ACC112 (cell line): ENCODE data around the gene OPRD1.

Experiments
- H2AFZ ChIP-seq: fragments of 200-600 bp; sonication (generic); one replicate; pipeline ENCODE4 v1.6.0; 2017; ENCODE audit warnings: antibody characterized with exemption, low read length; ENCODE audit not compliant: unreplicated experiment
- H3K27ac ChIP-seq: fragments of 200-600 bp; sonication (generic); 2 replicates; pipeline ENCODE4 v1.5.1; 2014; ENCODE audit warnings: low read depth, mild to moderate bottlenecking, antibody characterized with exemption, low read length, moderate library complexity
- H3K27me3 ChIP-seq: fragments of 200-600 bp; sonication (generic); 2 replicates; pipeline ENCODE4 v1.6.1; 2014; ENCODE audit warnings: mild to moderate bottlenecking, antibody characterized with exemption, low read length, moderate library complexity, mixed read lengths; ENCODE audit not compliant: insufficient read depth
- H3K36me3 ChIP-seq: fragments of 200-600 bp; sonication (generic); 2 replicates; pipeline ENCODE4 v1.6.1; 2016; ENCODE audit warnings: mild to moderate bottlenecking, antibody characterized with exemption, low read length, moderate library complexity, mixed read lengths; ENCODE audit not compliant: insufficient read depth
- H3K4me1 ChIP-seq: fragments of 200-600 bp; sonication (generic); one replicate; pipeline ENCODE4 v1.6.1; 2016; ENCODE audit warnings: low read length, mixed read lengths; ENCODE audit not compliant: insufficient read depth, unreplicated experiment, control insufficient read depth
- H3K4me3 ChIP-seq: fragments of 200-600 bp; sonication (generic); 2 replicates; pipeline ENCODE4 v1.5.1; 2014; ENCODE audit warnings: mild to moderate bottlenecking, low read depth, low read length
- H3K79me2 ChIP-seq: fragments of 200-600 bp; sonication (generic); one replicate; pipeline ENCODE4 v1.6.0; 2016; ENCODE audit warnings: low read length; ENCODE audit not compliant: control insufficient read depth, unreplicated experiment, insufficient read depth

The OPRD1 gene

DNA sequence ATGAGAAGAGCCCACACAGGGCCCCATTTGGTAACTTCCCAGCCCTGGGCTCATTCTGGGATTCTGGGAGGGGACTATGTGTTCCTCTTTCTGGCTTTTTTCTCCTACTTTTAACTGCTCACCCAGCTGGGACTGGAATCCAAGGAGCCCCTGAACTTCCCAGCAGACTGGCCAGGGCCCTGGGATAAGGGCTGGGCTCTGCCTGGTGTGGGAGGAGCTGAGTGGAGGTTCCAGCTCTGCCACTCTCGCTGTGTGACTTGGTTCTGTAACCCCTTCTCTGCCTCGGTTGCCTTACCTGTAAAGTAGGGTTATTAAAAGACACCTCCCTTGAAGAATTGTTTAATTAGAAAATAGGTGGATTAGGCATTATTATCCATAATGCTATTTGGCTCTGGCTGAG lies 82.8 kb downstream of the OPRD1 start:
- H3K4me1 ChIP-seq = peaks cover 5% of the 10 kb centered on the region
- H3K36me3 ChIP-seq = no peaks in the 10 kb centered on the region
- H3K27me3 ChIP-seq = no peaks in the 10 kb centered on the region
- H3K4me3 ChIP-seq = no peak overlapping the region
- H3K79me2 ChIP-seq = no peaks in the 10 kb centered on the region
- H2AFZ ChIP-seq = no peak overlapping the region
- no peak overlapping the region for H3K27ac ChIP-seq

DNA sequence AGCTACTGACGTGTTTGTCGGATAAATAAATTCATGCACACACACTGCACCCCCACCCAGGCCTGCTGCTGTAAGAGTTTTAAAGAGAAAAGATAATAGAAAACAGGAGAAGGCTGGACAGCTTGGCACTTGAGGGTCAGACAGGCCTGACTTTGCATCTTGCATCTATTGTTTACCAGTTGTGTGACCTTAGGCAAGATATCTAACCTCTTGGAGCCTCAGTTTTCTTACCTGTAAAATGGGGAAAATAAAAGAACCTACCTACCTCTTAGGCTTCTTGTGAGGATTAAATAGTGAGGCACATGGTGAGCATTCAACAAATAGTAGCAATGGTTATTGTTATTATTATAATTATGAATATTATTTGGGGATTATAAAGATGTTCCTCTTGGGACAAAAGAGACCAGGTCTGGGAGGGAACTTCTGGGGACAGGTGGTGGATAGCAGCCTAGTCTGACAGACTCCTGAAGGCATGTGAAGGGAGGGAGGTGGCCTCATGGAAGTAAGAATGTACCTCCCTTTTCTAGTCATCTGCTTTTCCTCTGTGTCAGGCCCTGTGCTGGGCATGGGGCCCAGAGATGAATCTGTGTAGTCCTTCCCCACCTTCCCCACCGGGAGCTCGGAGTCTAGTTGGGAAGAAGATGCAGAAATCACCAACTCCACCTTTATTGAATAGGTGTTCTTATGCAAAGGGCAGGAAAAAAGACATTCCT lies 84.1 kb downstream of the OPRD1 start:
- Histone ChIP-seq H3K4me1 (peaks cover 5% of the 10 kb centered on the region), H3K27me3 (no peaks in the 10 kb centered on the region), H3K36me3 (no peaks in the 10 kb centered on the region), H3K27ac (no peak overlapping the region), H3K79me2 (no peaks in the 10 kb centered on the region), H3K4me3 (no peak overlapping the region), H2AFZ (no peak overlapping the region)

DNA sequence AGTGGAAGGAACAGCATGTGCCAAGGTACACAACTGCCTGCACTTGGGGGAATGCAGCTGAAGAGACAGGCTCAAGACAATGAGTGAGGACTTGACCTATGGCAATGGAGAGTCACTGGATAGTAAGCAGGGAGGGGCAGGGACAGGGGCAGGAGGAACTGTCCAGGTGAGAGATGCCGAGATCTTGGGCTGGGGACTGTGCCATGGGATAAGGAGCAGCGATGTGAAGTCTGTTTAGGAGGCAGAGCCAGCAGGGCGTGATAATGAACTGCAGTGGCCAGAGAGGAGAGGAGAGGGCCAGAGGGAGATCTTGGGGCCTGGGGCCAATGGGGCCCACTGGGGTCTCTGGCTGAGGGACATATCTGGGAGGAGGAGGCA lies 84.6 kb downstream of the OPRD1 start:
- Histone ChIP-seq H3K27ac (no peak overlapping the region), H3K36me3 (no peaks in the 10 kb centered on the region), H3K79me2 (no peaks in the 10 kb centered on the region), H3K27me3 (no peaks in the 10 kb centered on the region), H3K4me3 (no peak overlapping the region), H3K4me1 (peaks cover 5% of the 10 kb centered on the region), H2AFZ (no peak overlapping the region)

DNA sequence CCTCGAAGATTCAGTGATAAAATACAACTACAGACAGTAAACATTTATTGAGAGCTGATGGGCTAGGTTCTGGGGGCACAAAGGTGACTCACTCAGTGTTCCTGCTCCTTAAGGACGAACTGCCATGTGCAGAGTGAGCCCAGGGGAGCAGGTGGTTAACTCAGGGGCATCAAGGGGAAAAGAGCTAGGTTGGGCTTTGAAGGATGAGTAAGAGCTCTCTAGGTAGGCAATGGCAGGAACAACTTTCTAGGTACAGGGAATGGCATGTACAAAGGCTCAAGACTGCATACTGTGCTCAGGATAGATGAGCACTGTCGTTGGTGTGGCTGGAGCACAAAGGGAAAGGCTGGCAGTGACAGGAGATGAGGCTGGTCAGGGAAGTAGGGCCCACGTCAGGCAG lies 85.8 kb downstream of the OPRD1 start:
- H3K27me3 ChIP-seq = no peaks in the 10 kb centered on the region
- no peak overlapping the region for H2AFZ ChIP-seq
- no peaks in the 10 kb centered on the region for H3K79me2 ChIP-seq
- no peak overlapping the region for H3K4me3 ChIP-seq
- H3K36me3 ChIP-seq = no peaks in the 10 kb centered on the region
- H3K27ac ChIP-seq = no peak overlapping the region
- peaks cover 5% of the 10 kb centered on the region for H3K4me1 ChIP-seq

DNA sequence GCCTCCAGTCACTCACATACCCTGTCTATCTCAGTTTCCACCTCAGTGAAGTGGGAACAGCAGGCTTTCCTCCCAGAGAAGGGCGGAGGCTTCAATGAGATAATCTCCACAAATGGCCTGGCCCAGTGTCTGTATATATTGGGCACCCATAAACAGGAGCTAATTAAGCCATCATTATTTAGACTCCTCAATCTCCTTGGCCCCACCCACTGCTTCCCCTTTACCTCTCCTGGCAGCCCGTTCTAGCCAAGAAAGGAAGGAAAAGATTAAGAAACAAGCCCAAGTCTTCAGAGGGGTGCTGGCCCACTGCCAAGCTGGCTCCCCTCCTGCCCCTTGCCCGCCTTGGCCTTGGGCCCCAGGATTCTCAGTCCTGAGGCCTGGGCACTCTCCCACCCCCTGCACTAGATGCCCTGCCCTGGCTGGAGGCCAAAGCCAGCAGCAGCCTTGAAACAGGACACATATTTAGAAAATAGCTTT lies 86.5 kb downstream of the OPRD1 start:
- Histone ChIP-seq H3K4me3 (no peak overlapping the region), H2AFZ (no peak overlapping the region), H3K4me1 (peaks cover 5% of the 10 kb centered on the region), H3K79me2 (no peaks in the 10 kb centered on the region), H3K36me3 (no peaks in the 10 kb centered on the region), H3K27me3 (no peaks in the 10 kb centered on the region), H3K27ac (no peak overlapping the region)

DNA sequence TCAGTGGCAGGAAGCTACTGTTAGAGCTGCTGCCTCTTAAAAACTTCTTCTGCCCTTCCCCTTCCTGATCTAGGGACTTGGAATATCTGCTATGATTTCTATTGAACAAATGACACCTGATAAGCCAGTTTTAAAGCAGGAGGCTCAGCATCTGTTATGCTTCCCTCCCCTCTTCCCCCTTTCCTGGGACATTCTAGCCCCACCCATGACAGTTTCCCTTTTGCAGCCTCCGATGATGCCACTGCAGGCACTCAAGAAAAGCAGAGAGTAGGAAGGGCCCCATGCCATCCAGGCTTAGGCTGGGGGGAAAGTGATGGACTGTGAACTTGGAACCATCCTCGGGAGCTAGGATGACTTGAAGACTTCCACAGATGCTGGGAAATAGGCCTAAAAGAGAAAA lies 87.3 kb downstream of the OPRD1 start:
- Histone ChIP-seq H2AFZ (no peak overlapping the region), H3K27me3 (no peaks in the 10 kb centered on the region), H3K4me3 (no peak overlapping the region), H3K36me3 (no peaks in the 10 kb centered on the region), H3K79me2 (no peaks in the 10 kb centered on the region), H3K4me1 (peaks cover 5% of the 10 kb centered on the region), H3K27ac (no peak overlapping the region)

DNA sequence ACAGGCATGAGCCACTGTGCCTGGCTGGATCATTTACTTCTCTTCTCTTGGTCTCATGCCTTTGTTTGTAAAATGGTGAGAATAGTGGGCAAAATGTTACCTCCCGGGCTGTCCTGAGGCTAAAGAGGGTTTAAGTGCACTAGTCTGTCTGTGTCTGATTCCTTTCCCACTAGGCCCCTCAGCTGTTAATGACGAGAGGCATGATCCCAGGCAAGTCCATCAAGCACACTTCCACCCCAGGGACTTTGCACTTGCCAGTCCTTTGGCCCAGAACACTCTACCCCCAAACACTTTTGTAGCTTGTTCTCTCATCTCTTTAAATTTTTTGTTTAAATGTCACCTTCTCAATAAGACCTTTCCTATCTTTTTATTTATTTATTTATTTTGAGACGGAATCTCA lies 88.6 kb downstream of the OPRD1 start:
- H3K4me3 ChIP-seq = no peak overlapping the region
- no peak overlapping the region for H3K27ac ChIP-seq
- H3K27me3 ChIP-seq = no peaks in the 10 kb centered on the region
- no peak overlapping the region for H2AFZ ChIP-seq
- peaks cover 5% of the 10 kb centered on the region for H3K4me1 ChIP-seq
- H3K36me3 ChIP-seq = no peaks in the 10 kb centered on the region
- H3K79me2 ChIP-seq = no peaks in the 10 kb centered on the region

DNA sequence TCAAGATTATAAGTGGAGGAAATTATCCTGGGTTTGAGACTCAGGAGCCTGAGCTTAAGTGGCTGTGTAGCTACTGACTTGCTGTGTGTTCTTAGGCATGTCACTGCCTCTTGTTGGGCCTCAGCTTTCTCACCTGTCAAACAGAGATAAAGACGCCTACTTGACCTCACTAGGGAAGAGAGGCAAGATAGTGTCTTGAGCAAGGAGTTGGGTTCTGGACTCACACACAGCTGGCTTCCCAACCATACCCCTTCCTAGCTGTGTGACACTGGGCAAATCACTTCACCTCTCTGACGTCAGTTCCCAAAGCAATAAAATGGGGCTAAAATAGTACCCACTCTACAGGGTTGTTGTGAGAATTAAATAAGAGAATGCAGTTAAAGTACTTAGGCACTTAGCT lies 90.8 kb downstream of the OPRD1 start:
- H3K27me3 ChIP-seq = no peaks in the 10 kb centered on the region
- H3K4me1 ChIP-seq = peaks cover 5% of the 10 kb centered on the region
- no peak overlapping the region for H3K4me3 ChIP-seq
- H3K27ac ChIP-seq = no peak overlapping the region
- no peaks in the 10 kb centered on the region for H3K79me2 ChIP-seq
- no peaks in the 10 kb centered on the region for H3K36me3 ChIP-seq
- H2AFZ ChIP-seq = no peak overlapping the region

DNA sequence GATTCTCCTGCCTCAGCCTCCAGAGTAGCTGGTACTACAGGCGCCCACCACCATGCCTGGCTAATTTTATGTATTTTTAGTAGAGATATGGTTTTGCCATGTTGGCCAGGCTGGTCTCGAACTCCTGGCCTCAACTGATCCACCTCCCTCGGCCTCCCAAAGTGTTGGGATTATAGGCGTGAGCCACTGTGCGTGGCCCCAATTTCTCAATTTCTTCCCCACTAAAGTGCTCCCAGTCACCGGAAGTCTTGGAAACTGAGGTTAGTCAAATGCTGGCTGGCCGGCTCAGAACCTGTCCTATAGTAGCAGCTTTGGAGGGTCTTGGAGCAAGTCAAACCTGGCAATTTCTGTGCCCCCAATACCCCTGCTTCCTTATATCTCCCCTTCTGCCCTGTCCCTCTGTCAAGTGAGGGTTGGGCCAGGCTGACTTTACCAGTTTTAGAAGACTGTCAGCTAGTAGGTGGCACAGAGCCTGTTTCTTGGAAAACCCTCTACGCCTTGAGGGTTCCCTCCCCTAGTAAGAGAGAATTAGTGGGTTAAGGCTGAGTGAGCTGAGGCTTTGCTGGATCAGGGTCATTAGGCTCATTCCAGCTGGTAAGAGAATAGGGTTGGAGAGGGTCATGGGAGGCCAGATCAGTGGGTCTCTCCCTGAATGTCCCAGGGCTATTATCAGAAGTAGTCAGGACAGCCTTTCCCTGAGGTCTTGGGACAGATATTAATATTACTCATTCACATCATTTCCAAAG lies 94.1 kb downstream of the OPRD1 start:
- no peak overlapping the region for H3K4me3 ChIP-seq
- H3K27ac ChIP-seq = no peak overlapping the region
- no peaks in the 10 kb centered on the region for H3K27me3 ChIP-seq
- H2AFZ ChIP-seq = no peak overlapping the region
- no peaks in the 10 kb centered on the region for H3K4me1 ChIP-seq
- no peaks in the 10 kb centered on the region for H3K36me3 ChIP-seq
- H3K79me2 ChIP-seq = no peaks in the 10 kb centered on the region

DNA sequence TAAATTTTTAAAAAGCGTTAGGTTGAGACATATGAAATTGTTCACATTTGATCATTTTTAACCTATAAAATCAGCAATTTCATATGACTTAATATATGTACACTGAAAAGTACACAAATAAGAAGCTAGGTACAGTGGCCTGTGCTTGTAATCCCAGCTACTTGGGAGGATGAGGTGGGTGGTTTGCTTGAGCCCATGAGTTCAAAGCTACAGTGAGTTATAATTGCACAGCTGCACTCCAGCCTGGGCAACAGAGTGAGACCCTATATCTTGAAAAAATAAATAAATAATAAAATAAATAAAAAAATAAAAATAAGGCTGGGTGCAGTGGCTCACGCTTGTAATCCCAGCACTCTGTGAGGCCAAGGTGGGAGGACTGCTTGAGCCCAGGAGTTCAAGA lies 97.2 kb downstream of the OPRD1 start:
- Histone ChIP-seq H3K79me2 (no peaks in the 10 kb centered on the region), H3K4me3 (no peak overlapping the region), H3K27ac (no peak overlapping the region), H2AFZ (no peak overlapping the region), H3K4me1 (peaks cover 6% of the 10 kb centered on the region), H3K27me3 (no peaks in the 10 kb centered on the region), H3K36me3 (no peaks in the 10 kb centered on the region)
